ENCODE data around the gene INPP4B. TPM values are rescaled to one million over a fixed set of nuclear protein-coding genes. Genes with fewer than 3 reads are reported as not detected.

INPP4B gene
- total and polyA plus RNA-seq, 2 donors from 2014 or later = 2.6 to 18.9 TPM

GRCh38 chr4:142110136-142110535, 736.0 kb downstream of the INPP4B start:
- no peak for TF ChIP-seq CTCF (IDR thresholded peaks at IDR 0.05; ENCODE audit: borderline replicate concordance, extremely low read depth, insufficient read depth)
- intact Hi-C loops (cut with DNase I) = no loop called here
- H3K4me3 ChIP-seq (ENCODE audit: low read length in 3 of 3) = no peak overlapping the region
- H3K9me3 ChIP-seq (ENCODE audit: control insufficient read depth in 2 of 3, insufficient read depth in 1 of 3, low read length in 3 of 3) = no peaks in the 10 kb centered on the region
- H3K27ac ChIP-seq (ENCODE audit: low read depth in 2 of 2, low read length in 2 of 2) = no peak overlapping the region
- FAIRE-seq = no peak
- no peak for DNase-seq
- no peaks in the 10 kb centered on the region for H3K27me3 ChIP-seq (ENCODE audit: control insufficient read depth, insufficient read depth, low read length)
- no peak overlapping the region for H3K9ac ChIP-seq (ENCODE audit: low read length in 3 of 3)
- H3K4me1 ChIP-seq (ENCODE audit: control insufficient read depth in 2 of 3, insufficient read depth in 2 of 3, low read depth in 1 of 3, low read length in 3 of 3) = no peaks in the 10 kb centered on the region
- H3K36me3 ChIP-seq (ENCODE audit: control insufficient read depth in 2 of 3, insufficient read depth in 3 of 3, low read length in 3 of 3) = peaks cover 0 to 2% (median 0%) of the 10 kb centered on the region in 3 donors

DNA sequence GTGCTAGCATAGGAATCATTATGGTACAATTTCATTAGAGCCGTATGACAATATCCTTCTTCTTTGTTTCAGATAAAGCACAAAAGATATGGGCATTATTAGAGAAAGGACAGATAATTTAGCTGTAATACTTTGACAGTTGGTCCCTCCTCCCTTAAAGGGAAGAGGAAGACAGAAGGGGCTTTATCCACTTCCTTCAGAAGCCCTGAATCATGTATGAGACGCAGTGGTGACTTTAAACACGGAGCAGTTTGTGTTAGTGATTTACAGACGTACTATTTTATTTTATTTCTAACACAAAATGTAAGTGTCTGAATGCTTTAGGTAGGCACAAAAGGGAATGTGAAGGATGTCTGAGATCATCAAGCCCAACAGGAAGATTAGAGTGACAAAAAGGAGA, 742.1 kb downstream of the INPP4B start:
- intact Hi-C loops (cut with DNase I) = no loop called here
- no peaks in the 10 kb centered on the region for H3K4me1 ChIP-seq (ENCODE audit: control insufficient read depth in 2 of 3, insufficient read depth in 2 of 3, low read depth in 1 of 3, low read length in 3 of 3)
- H3K36me3 ChIP-seq (ENCODE audit: control insufficient read depth in 2 of 3, insufficient read depth in 3 of 3, low read length in 3 of 3) = peaks cover 0 to 2% (median 0%) of the 10 kb centered on the region in 3 donors
- no peaks in the 10 kb centered on the region for H3K27me3 ChIP-seq (ENCODE audit: control insufficient read depth, insufficient read depth, low read length)
- no peak for TF ChIP-seq CTCF (IDR thresholded peaks at IDR 0.05; ENCODE audit: borderline replicate concordance, extremely low read depth, insufficient read depth)
- H3K9ac ChIP-seq (ENCODE audit: low read length in 3 of 3) = no peak overlapping the region
- H3K4me3 ChIP-seq (ENCODE audit: low read length in 3 of 3) = no peak overlapping the region
- FAIRE-seq (no peak), DNase-seq (no peak)
- no peak overlapping the region for H3K27ac ChIP-seq (ENCODE audit: low read depth in 2 of 2, low read length in 2 of 2)
- no peaks in the 10 kb centered on the region for H3K9me3 ChIP-seq (ENCODE audit: control insufficient read depth in 2 of 3, insufficient read depth in 1 of 3, low read length in 3 of 3)

DNA sequence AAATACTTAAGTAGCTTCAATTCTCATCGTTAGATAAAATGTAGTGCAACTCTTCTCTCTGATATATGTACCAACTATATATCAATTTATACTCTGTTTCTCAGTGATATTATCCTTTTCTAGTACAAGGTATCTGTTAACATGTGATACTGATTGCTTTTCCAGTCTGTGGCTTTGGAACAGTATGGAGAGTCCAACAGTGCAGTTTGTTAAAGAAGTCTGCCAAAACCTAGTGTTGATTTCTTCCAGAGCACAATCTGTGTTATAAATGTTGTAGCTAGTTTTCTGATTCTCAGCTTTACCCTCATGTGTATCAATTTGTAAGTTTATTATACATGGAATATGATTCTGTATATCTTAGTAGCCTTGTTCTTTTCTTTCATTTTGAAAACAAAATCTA, 744.7 kb downstream of the INPP4B start:
- DNase-seq = no peak
- no peak for TF ChIP-seq CTCF (IDR thresholded peaks at IDR 0.05; ENCODE audit: borderline replicate concordance, extremely low read depth, insufficient read depth)
- H3K27me3 ChIP-seq (ENCODE audit: control insufficient read depth, insufficient read depth, low read length) = no peaks in the 10 kb centered on the region
- no peaks in the 10 kb centered on the region for H3K4me1 ChIP-seq (ENCODE audit: control insufficient read depth in 2 of 3, insufficient read depth in 2 of 3, low read depth in 1 of 3, low read length in 3 of 3)
- intact Hi-C loops (cut with DNase I) = no loop called here
- H3K9ac ChIP-seq (ENCODE audit: low read length in 3 of 3) = no peak overlapping the region
- no peak overlapping the region for H3K27ac ChIP-seq (ENCODE audit: low read depth in 2 of 2, low read length in 2 of 2)
- H3K9me3 ChIP-seq (ENCODE audit: control insufficient read depth in 2 of 3, insufficient read depth in 1 of 3, low read length in 3 of 3) = no peaks in the 10 kb centered on the region
- no peak overlapping the region for H3K4me3 ChIP-seq (ENCODE audit: low read length in 3 of 3)
- H3K36me3 ChIP-seq (ENCODE audit: control insufficient read depth in 2 of 3, insufficient read depth in 3 of 3, low read length in 3 of 3) = no peaks in the 10 kb centered on the region
- no peak for FAIRE-seq

GRCh38 chr4:142100941-142101340, 745.2 kb downstream of the INPP4B start:
- Histone ChIP-seq H3K4me3 (ENCODE audit: low read length in 3 of 3) (no peak overlapping the region), H3K27me3 (ENCODE audit: control insufficient read depth, insufficient read depth, low read length) (no peaks in the 10 kb centered on the region), H3K27ac (ENCODE audit: low read depth in 2 of 2, low read length in 2 of 2) (no peak overlapping the region), H3K4me1 (ENCODE audit: control insufficient read depth in 2 of 3, insufficient read depth in 2 of 3, low read depth in 1 of 3, low read length in 3 of 3) (no peaks in the 10 kb centered on the region), H3K9me3 (ENCODE audit: control insufficient read depth in 2 of 3, insufficient read depth in 1 of 3, low read length in 3 of 3) (no peaks in the 10 kb centered on the region), H3K9ac (ENCODE audit: low read length in 3 of 3) (no peak overlapping the region), H3K36me3 (ENCODE audit: control insufficient read depth in 2 of 3, insufficient read depth in 3 of 3, low read length in 3 of 3) (no peaks in the 10 kb centered on the region)
- no peak for TF ChIP-seq CTCF (IDR thresholded peaks at IDR 0.05; ENCODE audit: borderline replicate concordance, extremely low read depth, insufficient read depth)
- intact Hi-C loops (cut with DNase I) = no loop called here
- no peak for DNase-seq
- FAIRE-seq = no peak
